Fibroblast of lung (primary cell): ENCODE data around the gene SBF2. TPM values are rescaled to one million over a fixed set of nuclear protein-coding genes. Genes with fewer than 3 reads are reported as not detected.

Experiments
- DNase-seq, 2 donors: peaks; one replicate each; pipeline versions ENCODE4 v3.0.0 to v3.0.0-alpha.2; 2010; ENCODE audit warnings: low read depth in 2 of 2
- H2AFZ ChIP-seq: 2 replicates; pipeline ENCODE4 v1.5.1; 2012; ENCODE audit warnings: low read length, control low read depth, inconsistent platforms
- H3K27ac ChIP-seq: 2 replicates; pipeline ENCODE4 v1.5.1; 2011; ENCODE audit warnings: low read length, control low read depth; ENCODE audit not compliant: insufficient read depth
- H3K27me3 ChIP-seq: 2 replicates; pipeline ENCODE4 v1.5.1; 2011; ENCODE audit warnings: mild to moderate bottlenecking, low read length; ENCODE audit not compliant: control insufficient read depth, insufficient read depth
- H3K36me3 ChIP-seq: 2 replicates; pipeline ENCODE4 v1.5.1; 2011; ENCODE audit warnings: low read length; ENCODE audit not compliant: control insufficient read depth, insufficient read depth
- H3K4me1 ChIP-seq: 2 replicates; pipeline ENCODE4 v1.5.1; 2011; ENCODE audit warnings: low read length; ENCODE audit not compliant: control insufficient read depth, insufficient read depth; ENCODE audit errors: extremely low read depth
- H3K4me2 ChIP-seq: 2 replicates; pipeline ENCODE4 v1.5.1; 2011; ENCODE audit warnings: low read length, control low read depth; ENCODE audit not compliant: insufficient read depth; ENCODE audit errors: extremely low read depth
- H3K4me3 ChIP-seq, 4 experiments: fragments of 200-600 bp in 1 of 4; sonication (generic) in 1 of 4; replicated peaks in 1 of 4; 2 replicates each; pipeline ENCODE4 v1.5.1; 2011 to 2016; ENCODE audit warnings: low read length in 4 of 4, low read depth in 3 of 4, mild to moderate bottlenecking in 3 of 4, control low read depth in 2 of 4, inconsistent platforms in 1 of 4, mixed read lengths in 1 of 4; ENCODE audit not compliant: insufficient read depth in 1 of 4; ENCODE audit errors: control extremely low read depth in 1 of 4
- H3K79me2 ChIP-seq: 2 replicates; pipeline ENCODE4 v1.5.1; 2012; ENCODE audit warnings: mild to moderate bottlenecking, low read length, inconsistent platforms; ENCODE audit not compliant: control insufficient read depth, insufficient read depth
- H3K9ac ChIP-seq: 2 replicates; pipeline ENCODE4 v1.5.1; 2011; ENCODE audit warnings: mild to moderate bottlenecking, low read length, control low read depth; ENCODE audit not compliant: insufficient read depth
- H3K9me3 ChIP-seq: 2 replicates; pipeline ENCODE4 v1.5.1; 2012; ENCODE audit warnings: low read depth, low read length; ENCODE audit not compliant: control insufficient read depth, insufficient read depth
- H4K20me1 ChIP-seq: 2 replicates; pipeline ENCODE4 v1.5.1; 2011; ENCODE audit warnings: low read length; ENCODE audit not compliant: control insufficient read depth, insufficient read depth; ENCODE audit errors: extremely low read depth
- CTCF ChIP-seq, 2 donors: IDR thresholded peaks in 1 of 2; conservative IDR thresholded peaks in 1 of 2; 1 replicate in 1 of 2; 2 replicates in 1 of 2; pipeline ENCODE4 v1.5.1; 2011 to 2012; ENCODE audit warnings: low read length in 2 of 2, control low read depth in 1 of 2, inconsistent platforms in 1 of 2, low read depth in 1 of 2, mild to moderate bottlenecking in 1 of 2
- EZH2 ChIP-seq: IDR thresholded peaks from 2 replicates; pipeline ENCODE4 v1.5.1; 2012; ENCODE audit warnings: low read length, control low read depth, mild to moderate bottlenecking; ENCODE audit errors: missing control alignments
- polyA plus RNA-seq, 2 donors: library from polyadenylated mRNA; depleted of rRNA in 1 of 2; stranded (reverse) in 1 of 2; unstranded in 1 of 2; fragments of >200 nt; gene quantifications; 2 replicates each; pipeline ENCODE4 v1.2.1, GENCODE V29; 2011 to 2012; ENCODE audit warnings: missing spikeins in 1 of 2
- total RNA-seq: library from RNA; depleted of rRNA; stranded (reverse); fragments of >200 nt; gene quantifications from 2 replicates; pipeline ENCODE4 v1.2.1, GENCODE V29; 2014

The SBF2 gene
- total and polyA plus RNA-seq, 2 donors (not counting 1 experiment from before 2014, with no cell fraction given): 69.4 to 95.9 TPM

GRCh38 chr11:9759519-9760192 lies 534.4 kb downstream of the SBF2 start:
- Histone ChIP-seq H2AFZ (no peak overlapping the region), H3K4me3 (no peak overlapping the region), H3K36me3 (no peaks in the 10 kb centered on the region), H3K4me2 (peak overlapping the region; percentile 85), H3K4me1 (peaks cover 45% of the 10 kb centered on the region), H3K79me2 (no peaks in the 10 kb centered on the region), H3K27me3 (no peaks in the 10 kb centered on the region), H3K9me3 (no peaks in the 10 kb centered on the region), H4K20me1 (no peaks in the 10 kb centered on the region), H3K9ac (peak overlapping the region; percentile 78), H3K27ac (peak overlapping the region; percentile 92)
- TF ChIP-seq EZH2 (no peak), CTCF (conservative IDR thresholded peaks at IDR 0.05 in 1 of 2, IDR thresholded peaks at IDR 0.05 in 1 of 2; ENCODE audit: low read depth in 1 of 2, low read length in 2 of 2) (no peak)
- DNase-seq: peak; percentile 99 to 100

- Histone ChIP-seq H4K20me1 (no peaks in the 10 kb centered on the region), H3K4me3 (peak overlapping the region; percentile 28 to 67 (median 44)), H3K4me2 (peak overlapping the region; percentile 85), H3K9me3 (no peaks in the 10 kb centered on the region), H3K36me3 (no peaks in the 10 kb centered on the region), H3K27me3 (no peaks in the 10 kb centered on the region), H3K79me2 (no peaks in the 10 kb centered on the region), H3K27ac (peak overlapping the region; percentile 92), H3K4me1 (peaks cover 45% of the 10 kb centered on the region), H3K9ac (peak overlapping the region; percentile 78), H2AFZ (peak overlapping the region; percentile 35)
- peak; percentile 10 to 22 for TF ChIP-seq CTCF (conservative IDR thresholded peaks at IDR 0.05 in 1 of 2, IDR thresholded peaks at IDR 0.05 in 1 of 2; ENCODE audit: low read depth in 1 of 2, low read length in 2 of 2)
- no peak for TF ChIP-seq EZH2
- peak; percentile 72 to 78 for DNase-seq
Measured at GRCh38 chr11:9758637-9759518, 535.1 kb downstream of the SBF2 start.
